Activated T-cell treated with anti-CD3 and anti-CD28 coated beads for 1 hour (primary cell): ENCODE data around the gene CCDC178.
"Not testable (repeated sequence)": the region's sequence is repeated elsewhere in the genome, so short reads cannot be mapped to it uniquely, and the experiment has no call there.

Experiments
- DNase-seq: peaks from one replicate; pipeline ENCODE4 v3.0.0-alpha.2; 2020; ENCODE audit warnings: low read depth

Gene CCDC178

GRCh38 chr18:33231474-33232317 is 208.8 kb downstream of the CCDC178 start:
- peak; percentile 5 for DNase-seq

GRCh38 chr18:33212363-33212762 is 228.2 kb downstream of the CCDC178 start:
- no peak for DNase-seq

GRCh38 chr18:33210575-33211189 is 229.8 kb downstream of the CCDC178 start:
- DNase-seq: no peak

- DNase-seq: no peak
Observed at GRCh38 chr18:33205777-33206176, 234.7 kb downstream of the CCDC178 start.

- DNase-seq: no peak
Observed at GRCh38 chr18:33201509-33201926, 239.0 kb downstream of the CCDC178 start.

GRCh38 chr18:33195795-33196194 is 244.7 kb downstream of the CCDC178 start:
- DNase-seq: no peak

GRCh38 chr18:33194793-33195192 is 245.7 kb downstream of the CCDC178 start:
- no peak for DNase-seq

GRCh38 chr18:33184958-33185357 is 255.6 kb downstream of the CCDC178 start:
- no peak for DNase-seq

GRCh38 chr18:33184175-33184574 is 256.3 kb downstream of the CCDC178 start:
- DNase-seq: no peak

GRCh38 chr18:33183136-33183535 is 257.4 kb downstream of the CCDC178 start:
- DNase-seq: no peak

- no peak for DNase-seq
Observed at GRCh38 chr18:33181016-33181415, 259.5 kb downstream of the CCDC178 start.

GRCh38 chr18:33169218-33169617 is 271.3 kb downstream of the CCDC178 start:
- DNase-seq: no peak

- DNase-seq: not testable (repeated sequence)
Observed at GRCh38 chr18:33164121-33164520, 276.4 kb downstream of the CCDC178 start.

- no peak for DNase-seq
Observed at GRCh38 chr18:33161131-33161530, 279.4 kb downstream of the CCDC178 start.

GRCh38 chr18:33159151-33159550 is 281.4 kb downstream of the CCDC178 start:
- no peak for DNase-seq

- no peak for DNase-seq
Observed at GRCh38 chr18:33157893-33158292, 282.6 kb downstream of the CCDC178 start.

GRCh38 chr18:33156906-33157470 is 283.5 kb downstream of the CCDC178 start:
- no peak for DNase-seq

GRCh38 chr18:33154049-33154448 is 286.5 kb downstream of the CCDC178 start:
- DNase-seq: no peak

- no peak for DNase-seq
Observed at GRCh38 chr18:33152376-33152775, 288.1 kb downstream of the CCDC178 start.

- not testable (repeated sequence) for DNase-seq
Observed at GRCh38 chr18:33147811-33148210, 292.7 kb downstream of the CCDC178 start.

GRCh38 chr18:33146014-33146413 is 294.5 kb downstream of the CCDC178 start:
- no peak for DNase-seq

- DNase-seq: no peak
Observed at GRCh38 chr18:33135951-33136660, 304.4 kb downstream of the CCDC178 start.

- no peak for DNase-seq
Observed at GRCh38 chr18:33132657-33133056, 307.9 kb downstream of the CCDC178 start.
